MM.1S (cell line): ENCODE measurements around the gene GULP1.

Experiments
- EZH2 ChIP-seq: fragments of 300-600 bp; sonication (generic); optimal IDR thresholded peaks from 2 replicates; pipeline ENCODE3; 2017; ENCODE audit warnings: low read depth, mild to moderate bottlenecking, antibody characterized with exemption, low read length, mixed read lengths
- EZH2phosphoT487 ChIP-seq: fragments of 300-600 bp; sonication (generic); IDR thresholded peaks from 2 replicates; pipeline ENCODE4 v1.6.1; 2018; ENCODE audit warnings: antibody characterized with exemption, low read length
- TF ChIP-seq, protein P1 (sequence below): fragments of 300-600 bp; sonication (generic); IDR thresholded peaks from 2 replicates; pipeline ENCODE4 v1.5.1; 2016; ENCODE audit warnings: antibody characterized with exemption, low read length, mixed read lengths

- TF ChIP-seq, protein P1, sequence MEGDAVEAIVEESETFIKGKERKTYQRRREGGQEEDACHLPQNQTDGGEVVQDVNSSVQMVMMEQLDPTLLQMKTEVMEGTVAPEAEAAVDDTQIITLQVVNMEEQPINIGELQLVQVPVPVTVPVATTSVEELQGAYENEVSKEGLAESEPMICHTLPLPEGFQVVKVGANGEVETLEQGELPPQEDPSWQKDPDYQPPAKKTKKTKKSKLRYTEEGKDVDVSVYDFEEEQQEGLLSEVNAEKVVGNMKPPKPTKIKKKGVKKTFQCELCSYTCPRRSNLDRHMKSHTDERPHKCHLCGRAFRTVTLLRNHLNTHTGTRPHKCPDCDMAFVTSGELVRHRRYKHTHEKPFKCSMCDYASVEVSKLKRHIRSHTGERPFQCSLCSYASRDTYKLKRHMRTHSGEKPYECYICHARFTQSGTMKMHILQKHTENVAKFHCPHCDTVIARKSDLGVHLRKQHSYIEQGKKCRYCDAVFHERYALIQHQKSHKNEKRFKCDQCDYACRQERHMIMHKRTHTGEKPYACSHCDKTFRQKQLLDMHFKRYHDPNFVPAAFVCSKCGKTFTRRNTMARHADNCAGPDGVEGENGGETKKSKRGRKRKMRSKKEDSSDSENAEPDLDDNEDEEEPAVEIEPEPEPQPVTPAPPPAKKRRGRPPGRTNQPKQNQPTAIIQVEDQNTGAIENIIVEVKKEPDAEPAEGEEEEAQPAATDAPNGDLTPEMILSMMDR, result no peak
- TF ChIP-seq EZH2, result no peak
- no peak for TF ChIP-seq EZH2phosphoT487
These were observed 310.3 kb downstream of the GULP1 start for GRCh38 chr2:188601927-188602326.
